ENCODE measurements around the gene ADGRG3.

GRCh38 chr16:57704011-57704904 is 36.2 kb downstream of the ADGRG3 start:
- no peak for TF ChIP-seq HDAC2 (IDR thresholded peaks at IDR 0.05; ENCODE audit: borderline replicate concordance in 1 of 2, low read depth in 2 of 2, low read length in 2 of 2)
- TF ChIP-seq POLR2A (IDR thresholded peaks at IDR 0.05; ENCODE audit: control extremely low read depth in 1 of 2, low read depth in 2 of 2, low read length in 2 of 2), result no peak
- TF ChIP-seq FOSL1 (IDR thresholded peaks at IDR 0.05; ENCODE audit: insufficient read depth, low read depth, low read length), result no peak
- no peak for TF ChIP-seq CTCF (IDR thresholded peaks at IDR 0.05; ENCODE audit: control extremely low read depth in 1 of 3, insufficient read depth in 1 of 3, low read depth in 1 of 3, low read length in 3 of 3)
- no peak for TF ChIP-seq MAFK (IDR thresholded peaks at IDR 0.05; ENCODE audit: low read depth, low read length)
- TF ChIP-seq USF2 (IDR thresholded peaks at IDR 0.05; ENCODE audit: low read length), result no peak
- TF ChIP-seq SUZ12 (IDR thresholded peaks at IDR 0.05; ENCODE audit: low read length), result no peak
- no peak for TF ChIP-seq ZNF274 (IDR thresholded peaks at IDR 0.05; ENCODE audit: borderline replicate concordance, extremely low read depth, low read length)
- peak; percentile 11 for TF ChIP-seq NANOG (IDR thresholded peaks at IDR 0.05; ENCODE audit: insufficient read depth, low read depth, low read length, poor library complexity, severe bottlenecking)
- TF ChIP-seq ATF2 (IDR thresholded peaks at IDR 0.05; ENCODE audit: low read length), result no peak
- no peak for TF ChIP-seq JUND (IDR thresholded peaks at IDR 0.05; ENCODE audit: low read length)
- no peak for TF ChIP-seq CEBPB (IDR thresholded peaks at IDR 0.05; ENCODE audit: low read depth, low read length)
- no peak for TF ChIP-seq KDM1A (IDR thresholded peaks at IDR 0.05; ENCODE audit: borderline replicate concordance, low read length)
- no peak for TF ChIP-seq TCF12 (IDR thresholded peaks at IDR 0.05; ENCODE audit: low read depth, low read length)
